Fibroblast of lung (primary cell): Measurements from ENCODE around the gene LATS2. TPM values are rescaled to one million over a fixed set of nuclear protein-coding genes. Genes with fewer than 3 reads are reported as not detected.
"Not testable (repeated sequence)": the region's sequence is repeated elsewhere in the genome, so short reads cannot be mapped to it uniquely, and the experiment has no call there.

Source experiments
- DNase-seq, 2 donors: peaks; one replicate each; pipeline versions ENCODE4 v3.0.0 to v3.0.0-alpha.2; 2010; ENCODE audit warnings: low read depth in 2 of 2
- H2AFZ ChIP-seq: 2 replicates; pipeline ENCODE4 v1.5.1; 2012; ENCODE audit warnings: low read length, control low read depth, inconsistent platforms
- H3K27ac ChIP-seq: 2 replicates; pipeline ENCODE4 v1.5.1; 2011; ENCODE audit warnings: low read length, control low read depth; ENCODE audit not compliant: insufficient read depth
- H3K27me3 ChIP-seq: 2 replicates; pipeline ENCODE4 v1.5.1; 2011; ENCODE audit warnings: mild to moderate bottlenecking, low read length; ENCODE audit not compliant: control insufficient read depth, insufficient read depth
- H3K36me3 ChIP-seq: 2 replicates; pipeline ENCODE4 v1.5.1; 2011; ENCODE audit warnings: low read length; ENCODE audit not compliant: control insufficient read depth, insufficient read depth
- H3K4me1 ChIP-seq: 2 replicates; pipeline ENCODE4 v1.5.1; 2011; ENCODE audit warnings: low read length; ENCODE audit not compliant: control insufficient read depth, insufficient read depth; ENCODE audit errors: extremely low read depth
- H3K4me2 ChIP-seq: 2 replicates; pipeline ENCODE4 v1.5.1; 2011; ENCODE audit warnings: low read length, control low read depth; ENCODE audit not compliant: insufficient read depth; ENCODE audit errors: extremely low read depth
- H3K4me3 ChIP-seq, 4 experiments: fragments of 200-600 bp in 1 of 4; sonication (generic) in 1 of 4; replicated peaks in 1 of 4; 2 replicates each; pipeline ENCODE4 v1.5.1; 2011 to 2016; ENCODE audit warnings: low read length in 4 of 4, low read depth in 3 of 4, mild to moderate bottlenecking in 3 of 4, control low read depth in 2 of 4, inconsistent platforms in 1 of 4, mixed read lengths in 1 of 4; ENCODE audit not compliant: insufficient read depth in 1 of 4; ENCODE audit errors: control extremely low read depth in 1 of 4
- H3K79me2 ChIP-seq: 2 replicates; pipeline ENCODE4 v1.5.1; 2012; ENCODE audit warnings: mild to moderate bottlenecking, low read length, inconsistent platforms; ENCODE audit not compliant: control insufficient read depth, insufficient read depth
- H3K9ac ChIP-seq: 2 replicates; pipeline ENCODE4 v1.5.1; 2011; ENCODE audit warnings: mild to moderate bottlenecking, low read length, control low read depth; ENCODE audit not compliant: insufficient read depth
- H3K9me3 ChIP-seq: 2 replicates; pipeline ENCODE4 v1.5.1; 2012; ENCODE audit warnings: low read depth, low read length; ENCODE audit not compliant: control insufficient read depth, insufficient read depth
- H4K20me1 ChIP-seq: 2 replicates; pipeline ENCODE4 v1.5.1; 2011; ENCODE audit warnings: low read length; ENCODE audit not compliant: control insufficient read depth, insufficient read depth; ENCODE audit errors: extremely low read depth
- EZH2 ChIP-seq: IDR thresholded peaks from 2 replicates; pipeline ENCODE4 v1.5.1; 2012; ENCODE audit warnings: low read length, control low read depth, mild to moderate bottlenecking; ENCODE audit errors: missing control alignments
- polyA plus RNA-seq, 2 donors: library from polyadenylated mRNA; depleted of rRNA in 1 of 2; stranded (reverse) in 1 of 2; unstranded in 1 of 2; fragments of >200 nt; gene quantifications; 2 replicates each; pipeline ENCODE4 v1.2.1, GENCODE V29; 2011 to 2012; ENCODE audit warnings: missing spikeins in 1 of 2
- total RNA-seq: library from RNA; depleted of rRNA; stranded (reverse); fragments of >200 nt; gene quantifications from 2 replicates; pipeline ENCODE4 v1.2.1, GENCODE V29; 2014
- TF ChIP-seq, protein P1 (sequence below), 2 donors: IDR thresholded peaks in 1 of 2; conservative IDR thresholded peaks in 1 of 2; 1 replicate in 1 of 2; 2 replicates in 1 of 2; pipeline ENCODE4 v1.5.1; 2011 to 2012; ENCODE audit warnings: low read length in 2 of 2, control low read depth in 1 of 2, inconsistent platforms in 1 of 2, low read depth in 1 of 2, mild to moderate bottlenecking in 1 of 2

Gene LATS2
- total and polyA plus RNA-seq, 2 donors (not counting 1 experiment from before 2014, with no cell fraction given), result 16.2 to 32.0 TPM

DNA sequence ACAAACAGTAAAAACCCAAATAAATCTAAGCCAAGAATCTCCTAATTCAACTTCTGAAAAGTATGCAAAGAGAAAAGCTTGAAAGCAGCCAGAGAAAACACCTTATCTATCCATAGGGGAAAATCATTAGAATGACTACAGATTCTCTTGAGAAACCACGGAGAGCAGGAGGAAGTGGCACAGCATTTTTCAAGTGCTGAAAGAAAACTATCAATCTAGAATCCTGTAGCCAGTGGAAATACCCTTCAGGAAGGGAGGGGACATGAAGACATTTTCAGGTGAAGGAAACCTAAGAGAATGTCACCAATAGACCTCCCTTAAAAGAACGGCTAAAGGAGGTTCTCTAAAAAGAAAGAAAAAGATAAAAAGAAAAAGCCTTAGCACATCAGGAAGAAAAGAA, 92.6 kb downstream of the LATS2 start:
- peaks cover 2% of the 10 kb centered on the region for H3K4me1 ChIP-seq
- H3K9ac ChIP-seq, result no peak overlapping the region
- no peaks in the 10 kb centered on the region for H4K20me1 ChIP-seq
- no peaks in the 10 kb centered on the region for H3K9me3 ChIP-seq
- H3K27ac ChIP-seq, result no peak overlapping the region
- TF ChIP-seq, protein P1, sequence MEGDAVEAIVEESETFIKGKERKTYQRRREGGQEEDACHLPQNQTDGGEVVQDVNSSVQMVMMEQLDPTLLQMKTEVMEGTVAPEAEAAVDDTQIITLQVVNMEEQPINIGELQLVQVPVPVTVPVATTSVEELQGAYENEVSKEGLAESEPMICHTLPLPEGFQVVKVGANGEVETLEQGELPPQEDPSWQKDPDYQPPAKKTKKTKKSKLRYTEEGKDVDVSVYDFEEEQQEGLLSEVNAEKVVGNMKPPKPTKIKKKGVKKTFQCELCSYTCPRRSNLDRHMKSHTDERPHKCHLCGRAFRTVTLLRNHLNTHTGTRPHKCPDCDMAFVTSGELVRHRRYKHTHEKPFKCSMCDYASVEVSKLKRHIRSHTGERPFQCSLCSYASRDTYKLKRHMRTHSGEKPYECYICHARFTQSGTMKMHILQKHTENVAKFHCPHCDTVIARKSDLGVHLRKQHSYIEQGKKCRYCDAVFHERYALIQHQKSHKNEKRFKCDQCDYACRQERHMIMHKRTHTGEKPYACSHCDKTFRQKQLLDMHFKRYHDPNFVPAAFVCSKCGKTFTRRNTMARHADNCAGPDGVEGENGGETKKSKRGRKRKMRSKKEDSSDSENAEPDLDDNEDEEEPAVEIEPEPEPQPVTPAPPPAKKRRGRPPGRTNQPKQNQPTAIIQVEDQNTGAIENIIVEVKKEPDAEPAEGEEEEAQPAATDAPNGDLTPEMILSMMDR (conservative IDR thresholded peaks at IDR 0.05 in 1 of 2, IDR thresholded peaks at IDR 0.05 in 1 of 2; ENCODE audit: low read depth in 1 of 2, low read length in 2 of 2), result no peak
- TF ChIP-seq EZH2, result no peak
- H2AFZ ChIP-seq, result no peak overlapping the region
- no peak overlapping the region for H3K4me3 ChIP-seq
- H3K36me3 ChIP-seq, result peaks cover 5% of the 10 kb centered on the region
- H3K79me2 ChIP-seq, result no peaks in the 10 kb centered on the region
- DNase-seq, result peak in 1 of 2 donors; percentile 26
- peaks cover 2% of the 10 kb centered on the region for H3K27me3 ChIP-seq
- no peak overlapping the region for H3K4me2 ChIP-seq

DNA sequence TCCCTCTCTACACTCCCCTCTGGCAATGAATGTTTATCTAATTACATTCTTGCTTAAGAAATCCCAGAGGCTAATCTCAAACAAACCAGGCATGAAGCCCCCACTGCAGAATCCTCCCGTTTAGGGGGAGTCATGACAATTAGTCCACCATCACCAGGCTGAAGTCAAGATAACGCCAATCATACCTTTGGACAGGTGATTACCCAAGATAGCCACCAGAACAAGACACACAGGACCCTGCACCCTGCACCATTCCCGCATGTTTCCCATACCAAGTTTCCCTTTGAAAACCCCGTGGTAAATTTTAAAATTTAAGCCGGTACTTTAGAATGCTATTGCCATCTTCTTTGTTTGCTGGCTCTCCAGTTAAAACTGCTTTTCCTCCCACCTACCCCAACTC, 94.0 kb downstream of the LATS2 start:
- no peak for DNase-seq
- Histone ChIP-seq H3K27ac (no peak overlapping the region), H3K4me3 (no peak overlapping the region), H3K9me3 (no peaks in the 10 kb centered on the region), H3K4me1 (peaks cover 2% of the 10 kb centered on the region), H3K79me2 (no peaks in the 10 kb centered on the region), H3K27me3 (peaks cover 2% of the 10 kb centered on the region), H3K9ac (no peak overlapping the region), H2AFZ (no peak overlapping the region), H3K4me2 (no peak overlapping the region), H3K36me3 (no peaks in the 10 kb centered on the region), H4K20me1 (no peaks in the 10 kb centered on the region)
- TF ChIP-seq EZH2, result no peak

DNA sequence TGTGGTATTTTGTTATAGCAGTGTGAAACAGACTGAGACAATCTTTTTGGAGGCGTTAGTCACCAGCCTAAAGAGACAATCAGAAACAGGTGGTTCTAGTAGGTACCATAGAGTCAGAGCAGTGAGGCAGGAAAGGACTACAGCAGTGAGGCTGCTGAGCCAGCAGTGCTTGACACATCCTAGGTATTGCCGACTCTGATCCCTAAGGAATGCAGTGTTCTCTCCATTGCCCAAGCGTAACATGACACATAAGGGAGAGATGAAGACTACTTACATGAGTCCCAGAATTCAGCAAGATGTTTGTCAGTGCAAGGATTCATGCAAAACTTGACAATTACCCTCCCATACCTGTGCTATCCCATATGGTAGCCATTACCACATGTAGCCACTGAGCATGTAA, 96.5 kb downstream of the LATS2 start:
- TF ChIP-seq EZH2, result no peak
- TF ChIP-seq, protein P1 (conservative IDR thresholded peaks at IDR 0.05 in 1 of 2, IDR thresholded peaks at IDR 0.05 in 1 of 2; ENCODE audit: low read depth in 1 of 2, low read length in 2 of 2), result no peak
- Histone ChIP-seq H3K27ac (no peak overlapping the region), H3K4me1 (peaks cover 2% of the 10 kb centered on the region), H3K9me3 (no peaks in the 10 kb centered on the region), H3K4me2 (no peak overlapping the region), H3K4me3 (no peak overlapping the region), H3K36me3 (no peaks in the 10 kb centered on the region), H3K9ac (no peak overlapping the region), H3K27me3 (peaks cover 2% of the 10 kb centered on the region), H2AFZ (no peak overlapping the region), H4K20me1 (no peaks in the 10 kb centered on the region), H3K79me2 (no peaks in the 10 kb centered on the region)
- peak in 1 of 2 donors; percentile 55 for DNase-seq

DNA sequence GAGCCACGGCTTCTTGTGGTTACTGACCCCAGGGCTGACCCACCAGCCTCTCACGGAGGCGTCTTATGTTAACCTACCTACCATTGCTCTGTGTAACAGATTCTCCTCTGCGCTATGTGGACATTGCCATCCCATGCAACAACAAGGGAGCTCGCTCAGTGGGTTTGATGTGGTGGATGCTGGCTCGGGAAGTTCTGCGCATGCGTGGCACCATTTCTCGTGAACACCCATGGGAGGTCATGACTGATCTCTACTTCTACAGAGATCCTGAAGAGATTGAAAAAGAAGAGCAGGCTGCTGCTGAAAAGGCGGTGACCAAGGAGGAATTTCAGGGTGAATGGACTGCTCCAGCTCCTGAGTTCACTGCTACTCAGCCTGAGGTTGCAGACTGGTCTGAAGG, 99.7 kb downstream of the LATS2 start:
- not testable (repeated sequence) for H3K9ac ChIP-seq, H3K4me1 ChIP-seq, H3K36me3 ChIP-seq, H3K27me3 ChIP-seq, H3K9me3 ChIP-seq, H3K79me2 ChIP-seq, H3K4me3 ChIP-seq, H4K20me1 ChIP-seq, H3K4me2 ChIP-seq, H3K27ac ChIP-seq, H2AFZ ChIP-seq, DNase-seq
